ENCODE measurements around the gene APBB1IP.

DNA sequence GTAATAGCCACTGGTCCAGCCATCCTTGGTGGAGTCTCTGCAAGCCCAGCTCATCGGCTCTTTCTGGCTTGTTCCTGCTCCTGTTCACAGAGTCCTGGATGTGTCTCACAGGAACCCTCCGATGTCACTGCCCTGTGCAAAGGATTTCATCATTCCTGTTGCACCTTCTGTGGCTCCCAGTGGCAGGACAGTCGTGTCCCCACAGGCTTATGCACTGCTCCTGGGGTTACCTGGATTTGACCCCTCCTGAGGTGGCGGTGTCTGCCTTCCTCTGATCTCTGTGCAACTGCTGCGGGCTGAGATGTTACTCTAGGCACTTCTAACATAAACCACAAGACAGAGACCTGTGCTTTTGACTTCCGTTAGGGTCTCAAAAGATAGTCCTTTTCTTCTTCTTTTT, 30.6 kb downstream of the APBB1IP start:
- TF ChIP-seq, protein P1, sequence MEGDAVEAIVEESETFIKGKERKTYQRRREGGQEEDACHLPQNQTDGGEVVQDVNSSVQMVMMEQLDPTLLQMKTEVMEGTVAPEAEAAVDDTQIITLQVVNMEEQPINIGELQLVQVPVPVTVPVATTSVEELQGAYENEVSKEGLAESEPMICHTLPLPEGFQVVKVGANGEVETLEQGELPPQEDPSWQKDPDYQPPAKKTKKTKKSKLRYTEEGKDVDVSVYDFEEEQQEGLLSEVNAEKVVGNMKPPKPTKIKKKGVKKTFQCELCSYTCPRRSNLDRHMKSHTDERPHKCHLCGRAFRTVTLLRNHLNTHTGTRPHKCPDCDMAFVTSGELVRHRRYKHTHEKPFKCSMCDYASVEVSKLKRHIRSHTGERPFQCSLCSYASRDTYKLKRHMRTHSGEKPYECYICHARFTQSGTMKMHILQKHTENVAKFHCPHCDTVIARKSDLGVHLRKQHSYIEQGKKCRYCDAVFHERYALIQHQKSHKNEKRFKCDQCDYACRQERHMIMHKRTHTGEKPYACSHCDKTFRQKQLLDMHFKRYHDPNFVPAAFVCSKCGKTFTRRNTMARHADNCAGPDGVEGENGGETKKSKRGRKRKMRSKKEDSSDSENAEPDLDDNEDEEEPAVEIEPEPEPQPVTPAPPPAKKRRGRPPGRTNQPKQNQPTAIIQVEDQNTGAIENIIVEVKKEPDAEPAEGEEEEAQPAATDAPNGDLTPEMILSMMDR (IDR thresholded peaks at IDR 0.05) = no peak
- TF ChIP-seq POLR2A (IDR thresholded peaks at IDR 0.05) = no peak
